HG03354 (cell line): ENCODE results near the gene ZCCHC8.
"Not testable (repeated sequence)": the region's sequence is repeated elsewhere in the genome, so short reads cannot be mapped to it uniquely, and the experiment has no call there.

Source experiments
- ATAC-seq: cut with Tn5 transposase; IDR thresholded peaks from one replicate; pipeline ENCODE4 v1.9.1; 2021; ENCODE audit warnings: mild to moderate bottlenecking; ENCODE audit not compliant: unreplicated experiment, poor library complexity, severe bottlenecking

Gene ZCCHC8

GRCh38 chr12:122474324-122474716, 26.4 kb downstream of the ZCCHC8 start:
- ATAC-seq, result no peak

DNA sequence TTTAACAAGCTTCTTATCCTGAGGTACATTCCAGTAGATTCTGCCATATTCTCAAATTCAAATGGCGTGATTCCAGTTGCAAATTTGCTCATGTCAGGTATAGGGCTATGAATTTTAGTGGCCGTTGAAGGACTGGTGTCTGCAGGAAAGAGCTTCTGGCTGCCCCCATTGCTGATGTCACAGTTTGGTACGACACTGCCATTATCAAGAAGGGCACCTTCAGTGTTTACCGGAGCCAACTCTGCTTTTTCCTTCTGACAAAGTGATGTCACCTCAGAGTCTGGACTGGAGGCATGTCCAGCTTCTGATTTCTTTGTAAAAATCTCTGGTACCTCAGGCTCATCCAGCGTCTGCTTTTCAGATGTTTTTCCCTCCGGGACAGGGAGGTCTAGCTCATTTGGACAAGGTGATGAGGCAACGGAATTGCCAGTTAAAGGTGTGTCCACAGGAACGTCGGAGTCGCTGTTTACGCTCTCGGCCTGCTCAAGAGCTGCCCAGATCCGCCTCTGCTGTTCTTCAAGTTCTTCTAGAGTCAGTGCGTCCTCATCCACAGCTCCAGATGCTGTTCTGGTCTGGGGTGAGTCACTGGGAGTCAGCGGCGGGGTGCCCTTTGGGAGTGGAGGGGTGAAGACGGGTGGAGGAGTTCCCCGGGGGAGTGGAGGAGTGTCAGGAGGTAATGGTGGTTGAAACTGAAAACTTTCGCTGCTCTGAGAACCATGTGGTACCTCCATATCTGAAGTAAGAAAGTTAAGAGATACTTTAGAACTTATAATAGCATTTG, 27.0 kb downstream of the ZCCHC8 start:
- ATAC-seq, result no peak

DNA sequence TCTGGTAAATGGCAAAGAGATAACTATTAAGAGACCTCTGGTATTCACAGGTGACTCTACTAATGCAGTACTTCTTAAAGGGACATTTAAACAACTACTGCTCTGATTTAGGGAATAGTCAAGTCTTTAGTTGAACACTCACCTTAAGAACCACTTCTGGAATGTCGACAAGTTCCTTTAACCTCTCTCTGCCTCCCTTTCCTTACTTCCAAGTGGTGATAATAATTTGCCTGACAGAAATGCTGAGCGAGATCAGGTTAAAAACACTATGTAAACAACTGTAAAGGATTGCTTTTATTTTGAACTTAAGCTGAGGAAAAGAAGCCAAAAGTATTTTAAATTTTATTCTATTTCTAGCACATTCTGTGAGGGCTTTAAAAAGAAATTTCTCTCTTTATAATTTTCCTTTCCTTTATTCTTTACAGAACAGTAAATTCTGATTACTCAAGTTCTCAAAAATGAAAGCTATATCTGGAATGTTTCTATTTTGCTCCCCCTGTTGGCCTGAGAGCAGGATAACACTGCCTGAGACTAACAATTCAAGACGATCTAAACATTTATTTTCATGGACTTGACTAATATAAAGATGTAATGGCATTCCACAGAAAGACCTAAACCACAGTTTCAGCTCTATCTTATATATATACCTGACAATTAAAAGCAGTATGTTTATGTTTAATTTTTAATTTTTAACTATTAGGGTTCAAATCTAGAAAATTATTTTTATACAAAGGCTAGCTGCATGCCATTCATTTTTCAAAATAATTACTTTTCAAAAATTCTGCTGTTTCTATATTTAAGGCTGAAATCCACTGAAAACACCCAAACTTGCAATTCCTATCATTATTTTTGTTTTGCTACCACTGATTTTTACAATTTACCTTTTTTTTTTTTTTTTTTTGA, 29.2 kb downstream of the ZCCHC8 start:
- ATAC-seq, result no peak

- ATAC-seq, result not testable (repeated sequence)
These were observed 30.2 kb downstream of the ZCCHC8 start for GRCh38 chr12:122470576-122470975.

GRCh38 chr12:122469856-122470255, 30.9 kb downstream of the ZCCHC8 start:
- ATAC-seq, result not testable (repeated sequence)

- no peak for ATAC-seq
These were observed 32.7 kb downstream of the ZCCHC8 start for GRCh38 chr12:122467983-122468382.

GRCh38 chr12:122464317-122465042, 36.3 kb downstream of the ZCCHC8 start:
- not testable (repeated sequence) for ATAC-seq

GRCh38 chr12:122460641-122461040, 40.1 kb downstream of the ZCCHC8 start:
- no peak for ATAC-seq

DNA sequence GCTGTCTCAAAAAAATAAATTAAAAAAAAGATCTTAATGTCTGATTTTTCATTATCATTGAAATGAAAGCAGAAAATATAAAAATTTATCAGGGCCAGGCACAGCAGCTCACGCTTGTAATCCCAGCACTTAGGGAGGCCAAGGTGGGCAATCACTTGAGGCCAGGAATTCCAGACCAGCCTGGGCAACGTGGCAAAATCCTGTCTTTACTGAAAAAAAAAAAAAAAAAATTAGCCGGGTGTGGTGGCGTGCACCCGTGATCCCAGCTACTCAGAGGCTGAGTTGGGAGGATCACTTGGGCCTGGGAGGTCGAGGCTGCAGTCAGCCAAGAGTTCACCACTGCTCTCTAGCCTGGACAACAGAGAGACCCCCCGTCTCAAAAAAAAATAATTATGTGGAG, 40.7 kb downstream of the ZCCHC8 start:
- no peak for ATAC-seq

DNA sequence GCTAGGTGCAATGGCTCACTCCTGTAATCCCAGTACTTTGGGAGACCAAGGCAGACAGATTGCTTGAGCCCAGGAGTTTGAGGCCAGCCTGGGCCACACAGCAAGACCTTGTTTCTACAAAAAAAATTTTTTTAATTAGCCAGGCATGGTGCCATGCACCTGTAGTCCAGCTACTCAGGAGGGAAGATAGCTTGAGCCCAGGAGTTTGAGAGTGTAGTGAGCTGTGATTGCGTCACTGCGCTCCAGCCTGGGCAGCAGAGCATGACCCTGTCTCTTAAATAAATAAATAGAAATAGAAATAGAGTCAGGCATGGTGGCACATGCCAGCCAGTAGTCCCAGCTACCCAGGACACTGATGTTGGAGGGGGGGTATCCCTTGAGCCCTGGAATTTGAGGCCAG, 41.5 kb downstream of the ZCCHC8 start:
- ATAC-seq, result no peak

DNA sequence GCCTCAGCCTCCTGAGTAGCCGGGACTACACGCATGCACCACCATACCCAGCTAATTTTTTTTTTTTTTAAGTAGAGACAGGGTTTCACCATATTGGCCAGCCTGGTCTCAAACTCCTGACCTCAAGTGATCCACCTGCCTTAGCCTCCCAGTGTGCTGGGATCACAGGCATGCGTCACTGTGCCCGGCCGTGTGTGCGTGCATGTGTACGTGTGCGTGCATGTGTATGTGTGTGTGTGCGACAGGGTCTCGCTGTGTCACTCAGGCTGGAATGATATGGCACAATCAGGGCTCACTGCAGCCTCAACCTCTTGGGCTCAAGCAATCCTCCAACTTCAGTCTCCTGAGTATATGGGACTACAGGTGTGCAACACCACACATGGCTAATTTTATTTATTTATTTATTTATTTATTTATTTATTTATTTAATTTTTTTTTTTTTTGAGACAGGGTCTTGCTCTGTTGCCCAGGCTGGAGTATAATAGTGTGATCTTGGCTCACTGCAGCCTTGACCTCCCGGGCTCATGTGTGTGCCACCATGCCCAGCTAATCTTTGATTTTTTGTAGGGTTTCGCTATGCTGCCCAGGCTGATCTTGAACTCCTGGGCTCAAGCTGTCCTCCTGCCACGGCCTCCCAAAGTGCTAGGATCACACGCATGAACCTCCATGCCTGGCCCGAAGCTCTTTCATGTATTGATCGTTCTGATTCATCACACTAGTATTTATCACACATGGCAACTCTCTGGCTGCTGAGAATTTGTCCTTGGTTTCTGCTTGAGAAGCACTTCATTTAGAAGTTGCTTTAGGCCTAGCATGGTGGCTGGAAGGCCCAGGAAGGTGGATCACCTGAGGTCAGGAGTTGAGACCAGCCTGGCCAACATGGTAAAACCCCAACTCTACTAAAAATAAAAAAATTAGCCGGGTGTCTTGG, 42.4 kb downstream of the ZCCHC8 start:
- no peak for ATAC-seq

GRCh38 chr12:122457627-122458026, 43.1 kb downstream of the ZCCHC8 start:
- no peak for ATAC-seq

- ATAC-seq, result no peak
These were observed 46.0 kb downstream of the ZCCHC8 start for GRCh38 chr12:122454739-122455138.

GRCh38 chr12:122454250-122454721, 46.4 kb downstream of the ZCCHC8 start:
- ATAC-seq, result no peak

DNA sequence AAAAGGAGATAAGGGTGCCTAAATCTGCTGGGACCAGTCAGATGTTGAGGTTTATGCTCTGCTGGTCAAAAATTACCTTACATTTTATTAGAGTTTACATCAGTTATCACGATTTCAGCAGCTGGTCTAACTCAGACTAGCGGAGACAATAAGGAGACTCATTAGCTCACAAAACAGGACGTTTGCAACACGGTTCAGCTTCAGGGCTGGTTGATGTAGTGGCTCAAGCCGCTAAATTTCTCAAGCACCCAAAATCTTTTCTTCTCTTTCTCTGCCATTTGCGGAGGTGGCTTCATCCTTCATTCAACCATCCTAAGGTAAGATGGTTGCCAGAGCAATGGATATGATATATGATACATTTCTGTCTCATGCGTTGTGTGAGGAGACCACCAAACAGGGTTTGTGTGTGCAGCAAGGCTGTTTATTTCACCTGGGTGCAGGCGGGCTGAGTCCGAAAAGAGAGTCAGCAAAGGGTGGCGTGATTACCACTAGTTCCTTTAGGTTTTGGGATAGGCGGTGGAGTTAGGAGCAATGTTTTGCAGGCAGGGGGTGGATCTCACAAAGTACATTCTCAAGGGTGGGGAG, 47.9 kb downstream of the ZCCHC8 start:
- ATAC-seq, result no peak

GRCh38 chr12:122449317-122449716, 51.4 kb downstream of the ZCCHC8 start:
- no peak for ATAC-seq

- ATAC-seq, result not testable (repeated sequence)
These were observed 52.9 kb downstream of the ZCCHC8 start for GRCh38 chr12:122447825-122448224.

GRCh38 chr12:122446390-122446789, 54.3 kb downstream of the ZCCHC8 start:
- ATAC-seq, result not testable (repeated sequence)

GRCh38 chr12:122444071-122444470, 56.7 kb downstream of the ZCCHC8 start:
- not testable (repeated sequence) for ATAC-seq
